ENCODE results near the gene SCCPDH.
"Not testable (repeated sequence)": the region's sequence is repeated elsewhere in the genome, so short reads cannot be mapped to it uniquely, and the experiment has no call there.

SCCPDH gene

GRCh38 chr1:246724016-246724730, at the start of gene SCCPDH:
TSS of gene SCCPDH (plus strand) at chr1:246724409. CDS start at chr1:246724423, 14 bp downstream.
- DNase-seq, result peak; percentile 61

- DNase-seq, result no peak
These were observed 46.4 kb upstream of the SCCPDH start for GRCh38 chr1:246677842-246678241.

GRCh38 chr1:246678816-246679793, 45.1 kb upstream of the SCCPDH start:
- no peak for DNase-seq

DNA sequence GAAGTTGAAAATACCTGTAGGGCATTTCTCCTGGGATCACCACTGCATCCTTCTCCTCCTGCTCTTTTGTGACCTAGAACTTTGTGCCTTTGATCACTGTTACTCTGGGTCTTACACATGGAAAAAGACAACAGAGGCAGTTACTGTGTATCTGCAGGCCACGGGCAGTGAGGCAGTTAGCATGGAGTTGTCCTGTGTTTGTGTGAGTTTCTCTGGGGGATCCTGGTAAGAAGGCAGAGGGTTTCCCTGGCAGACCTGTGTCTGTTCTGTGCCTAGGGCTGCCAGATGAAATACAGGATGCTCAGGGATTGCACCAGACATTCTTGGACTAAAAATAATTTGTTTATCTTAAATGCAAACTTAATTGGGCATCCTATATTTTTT, 44.4 kb upstream of the SCCPDH start:
- DNase-seq, result no peak

DNA sequence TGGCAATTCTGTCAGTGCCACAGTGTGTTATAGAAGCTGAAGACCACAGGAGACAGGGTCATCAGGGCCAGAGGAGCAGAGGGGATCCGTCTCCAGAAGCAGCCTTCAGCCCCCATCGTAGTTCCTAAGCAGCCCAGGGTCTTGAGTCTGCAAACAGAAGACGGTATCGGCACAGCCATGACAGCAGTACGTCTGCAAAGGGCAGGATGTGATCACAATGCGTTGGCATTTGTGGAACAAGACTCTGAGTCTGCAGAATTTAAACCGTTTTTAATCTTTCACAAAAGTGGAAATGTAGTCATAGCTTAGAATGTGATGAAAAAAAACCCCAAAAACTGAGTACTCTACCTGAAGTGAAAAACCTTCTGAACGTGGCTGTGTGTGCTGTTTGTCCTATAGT, 44.0 kb upstream of the SCCPDH start:
- no peak for DNase-seq

DNA sequence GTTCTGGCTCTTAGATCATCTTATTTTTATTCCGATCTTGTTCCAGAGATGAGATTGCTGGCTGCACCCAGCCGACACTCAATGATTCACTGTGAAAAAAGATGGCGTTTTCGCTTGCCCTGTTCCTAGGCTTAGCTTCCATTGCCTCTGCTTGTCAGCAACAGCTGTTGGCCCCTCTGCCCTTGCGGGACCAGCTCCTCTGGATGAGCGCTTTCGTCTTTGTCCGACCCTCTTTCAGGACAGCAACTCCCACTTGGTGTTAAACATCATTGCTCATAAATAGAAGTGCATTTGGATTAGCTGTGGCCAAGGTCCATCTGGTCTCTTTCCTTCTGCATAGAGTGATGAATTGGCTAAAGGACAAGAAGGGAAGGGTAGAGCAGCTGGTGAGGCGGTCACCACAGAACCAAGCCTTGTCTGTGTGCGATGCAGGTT, 43.5 kb upstream of the SCCPDH start:
- no peak for DNase-seq

- no peak for DNase-seq
These were observed 42.0 kb upstream of the SCCPDH start for GRCh38 chr1:246681900-246682895.

DNA sequence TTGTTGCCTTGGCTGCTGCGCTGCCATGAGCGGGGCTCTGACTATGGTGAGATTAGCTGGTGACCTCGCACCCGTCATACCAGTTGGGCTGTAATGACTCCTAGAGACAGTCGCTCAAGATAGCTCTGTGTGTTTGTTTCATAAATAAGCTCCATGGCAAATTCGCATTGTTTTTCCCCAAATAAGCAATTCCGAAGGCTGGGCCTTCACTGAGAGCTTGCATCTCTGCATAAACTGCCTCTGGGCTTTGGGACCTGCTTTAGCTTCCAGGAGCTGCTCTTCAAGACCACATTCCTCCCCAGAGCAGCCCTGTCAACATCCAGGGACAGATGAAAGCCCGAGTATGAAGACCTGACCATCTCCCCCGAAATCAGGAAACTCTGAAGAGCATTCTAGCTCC, 40.7 kb upstream of the SCCPDH start:
- DNase-seq, result no peak

DNA sequence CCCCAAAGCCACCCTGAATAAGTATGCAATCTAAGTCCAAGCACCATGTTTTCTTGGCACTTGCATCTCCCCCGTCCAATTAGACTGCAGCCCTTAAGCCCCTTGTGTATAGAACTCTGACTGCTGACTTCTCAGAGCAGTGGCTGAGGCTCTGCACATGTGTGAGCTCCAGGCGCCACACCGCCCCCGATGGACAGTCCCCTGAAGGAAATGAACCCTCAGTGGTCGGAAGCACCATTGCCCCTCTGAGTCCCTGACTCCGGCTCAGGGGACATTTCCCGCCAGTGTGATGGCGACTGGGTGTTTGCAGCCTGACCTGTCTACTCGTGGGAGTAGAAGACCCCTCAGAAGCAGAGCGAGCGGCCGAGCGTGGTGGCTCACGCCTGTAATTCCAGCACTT, 37.2 kb upstream of the SCCPDH start:
- no peak for DNase-seq

DNA sequence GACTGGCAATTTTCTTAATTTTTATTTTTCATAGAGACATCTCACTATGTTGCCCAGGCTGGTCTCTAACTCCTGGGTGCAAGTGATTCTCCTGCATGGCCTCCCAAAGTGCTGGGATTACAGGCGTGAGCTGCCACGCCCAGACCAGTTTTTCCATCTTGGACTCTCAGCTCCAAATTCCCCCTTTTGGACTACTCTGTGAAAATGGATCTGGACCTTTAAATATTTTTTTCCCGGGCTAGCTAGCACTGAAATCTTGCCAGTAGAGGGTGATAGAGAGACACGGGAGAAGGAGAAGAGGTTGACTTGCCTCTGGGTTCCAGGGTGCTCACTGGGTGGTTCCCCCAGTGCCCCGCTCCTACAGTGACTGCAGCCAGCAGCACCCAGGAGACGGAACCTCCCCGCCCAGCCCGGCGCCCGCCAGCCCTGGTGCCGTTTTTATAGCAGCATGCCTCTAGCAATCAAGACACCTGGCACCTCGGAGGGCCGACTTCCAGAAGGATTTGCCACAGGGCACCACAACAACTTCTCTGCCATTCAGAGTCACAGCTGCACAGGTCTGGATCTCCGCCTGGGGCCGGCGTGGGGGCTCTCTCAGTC, 34.7 kb upstream of the SCCPDH start:
- peak; percentile 58 for DNase-seq

- DNase-seq, result no peak
These were observed 34.1 kb upstream of the SCCPDH start for GRCh38 chr1:246690100-246690499.

GRCh38 chr1:246691622-246692495, 32.4 kb upstream of the SCCPDH start:
- DNase-seq, result no peak

DNA sequence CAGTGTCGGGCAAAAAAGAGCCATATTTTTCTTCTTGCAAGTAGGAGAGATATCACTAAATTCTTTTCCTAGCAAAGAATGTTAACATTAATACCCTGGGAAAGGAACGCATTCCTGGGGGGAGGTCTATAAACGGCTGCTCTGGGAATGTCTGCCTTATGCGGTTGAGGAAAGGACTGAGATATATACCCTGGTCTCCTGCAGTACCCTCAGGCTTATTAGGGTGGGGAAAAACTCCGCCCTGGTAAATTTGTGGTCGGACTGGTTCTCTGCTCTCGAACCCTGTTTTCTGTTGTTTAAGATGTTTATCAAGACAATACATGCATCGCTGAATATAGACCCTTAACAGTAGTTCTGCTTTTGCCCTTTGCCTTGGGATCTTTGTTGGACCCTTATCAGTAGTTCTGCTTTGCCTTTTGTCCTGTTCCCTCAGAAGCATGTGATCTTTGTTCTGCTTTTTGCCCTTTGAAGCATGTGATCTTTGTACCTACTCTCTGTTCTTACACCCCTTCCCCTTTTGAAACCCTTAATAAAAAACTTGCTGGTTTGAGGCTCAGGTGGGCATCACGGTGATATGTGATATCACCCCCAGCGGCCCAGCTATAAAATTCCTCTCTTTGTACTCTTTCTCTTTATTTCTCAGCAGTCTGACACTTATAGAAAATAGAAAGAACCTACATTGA, 29.9 kb upstream of the SCCPDH start:
- DNase-seq, result not testable (repeated sequence)

GRCh38 chr1:246695136-246695535, 29.1 kb upstream of the SCCPDH start:
- DNase-seq, result no peak

DNA sequence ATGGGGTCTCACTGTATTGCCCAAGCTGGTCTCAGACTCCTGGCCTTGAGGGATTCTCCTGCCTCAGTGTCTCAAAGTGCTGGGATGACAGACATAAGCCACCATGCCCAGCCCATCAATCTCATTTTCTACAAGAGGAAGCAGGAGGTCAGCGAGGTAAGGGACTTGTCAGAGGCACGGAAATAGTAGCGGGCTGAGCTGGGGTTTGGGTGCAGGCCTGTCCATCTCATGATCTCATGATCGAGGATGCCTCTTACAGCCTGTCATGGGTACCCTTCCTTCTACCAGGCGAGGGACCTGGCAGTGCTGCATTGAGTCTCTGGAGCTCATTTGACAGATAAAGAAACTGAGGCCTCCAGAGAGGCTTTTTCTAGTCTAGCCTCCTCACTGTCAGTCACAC, 28.5 kb upstream of the SCCPDH start:
- no peak for DNase-seq

DNA sequence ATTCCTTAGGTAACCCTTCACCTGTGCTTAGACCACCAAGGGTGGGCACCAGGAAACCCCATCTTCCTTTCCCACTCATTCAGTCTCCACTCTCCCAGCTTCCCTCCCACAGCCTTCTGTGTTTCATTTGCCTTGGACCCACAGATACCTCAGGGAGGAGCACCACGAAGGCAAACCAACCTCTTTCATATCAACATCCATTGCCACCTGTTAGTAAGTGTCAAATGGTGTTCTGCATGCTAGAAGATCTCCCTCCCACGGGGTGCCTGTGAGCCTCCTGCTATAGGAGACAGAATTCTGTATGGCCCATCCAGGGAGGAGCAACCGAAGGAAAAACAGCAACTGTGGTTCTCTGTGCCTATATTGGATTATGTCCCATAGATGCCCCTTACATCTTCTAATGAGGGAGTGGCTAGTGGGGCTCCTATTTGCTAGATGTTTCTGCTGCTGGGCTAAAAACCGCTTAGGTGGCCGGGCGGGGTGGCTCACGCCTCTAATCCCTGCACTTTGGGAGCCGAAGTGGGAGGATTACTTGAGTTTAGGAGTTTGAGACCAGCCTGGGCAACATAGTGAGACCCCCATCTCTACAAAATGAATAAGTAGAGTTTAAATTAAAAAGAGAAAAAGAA, 25.6 kb upstream of the SCCPDH start:
- no peak for DNase-seq

GRCh38 chr1:246699095-246699735, 25.0 kb upstream of the SCCPDH start:
- peak; percentile 86 for DNase-seq

DNA sequence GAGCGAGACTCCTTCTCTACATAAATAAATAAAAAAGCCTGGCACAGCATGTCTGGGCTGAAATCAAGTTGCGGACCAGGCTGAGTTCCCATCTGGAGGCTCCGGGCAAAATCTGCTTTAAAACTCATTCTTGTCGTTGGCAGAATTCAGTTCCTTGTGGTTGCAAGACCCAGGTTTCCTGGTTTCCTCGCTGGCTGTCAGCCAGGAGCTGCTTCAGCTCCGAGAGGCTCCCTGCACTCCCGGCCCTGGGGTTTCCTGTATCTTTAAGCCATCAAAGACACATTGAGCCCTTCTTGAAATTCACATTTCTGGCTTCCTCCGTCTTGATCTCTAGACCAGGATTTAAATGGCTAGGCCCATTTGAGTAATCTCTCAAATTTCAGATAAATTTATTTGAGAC, 20.6 kb upstream of the SCCPDH start:
- no peak for DNase-seq

DNA sequence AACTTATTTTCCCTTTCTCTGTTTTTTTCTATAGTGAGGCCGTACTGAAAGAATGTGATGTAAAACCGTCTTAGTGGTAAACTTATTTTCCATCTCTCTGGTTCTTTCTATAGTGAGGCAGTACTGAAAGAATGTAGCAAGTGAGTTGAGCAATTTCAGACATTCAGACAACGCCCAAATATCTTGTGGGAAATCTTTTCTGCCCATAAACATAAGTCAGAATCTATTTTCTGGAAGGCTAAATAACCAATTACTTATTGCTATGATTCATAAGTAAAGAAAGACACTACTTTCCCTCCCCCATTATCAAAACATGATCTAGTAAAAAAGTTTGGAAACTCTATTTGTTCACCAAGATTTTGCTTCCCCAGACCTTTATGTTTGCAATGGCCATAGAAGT, 18.8 kb upstream of the SCCPDH start:
- no peak for DNase-seq

GRCh38 chr1:246708166-246708565, 16.0 kb upstream of the SCCPDH start:
- no peak for DNase-seq
